Ovary (tissue), 3 donors: ENCODE data around the gene ATP6V1G2.

Experiments used
- CTCF ChIP-seq, 3 donors: fragments of 450-650 bp in 2 of 3; fragments of 200-600 bp in 1 of 3; IDR thresholded peaks; one replicate each; pipeline versions ENCODE4 v1.5.1 to v1.8.0; 2016 to 2022; ENCODE audit warnings: antibody characterized with exemption in 3 of 3, mild to moderate bottlenecking in 1 of 3
- EP300 ChIP-seq: sonication (generic); formaldehyde crosslinking; IDR thresholded peaks from one replicate; pipeline ENCODE4 v1.6.1; 2017; ENCODE audit warnings: antibody characterized with exemption
- POLR2A ChIP-seq: fragments of 450-650 bp; IDR thresholded peaks from one replicate; pipeline ENCODE4 v1.6.1; 2017; ENCODE audit warnings: antibody characterized with exemption, mild to moderate bottlenecking, moderate library complexity
- donor health status: DM: no; HTN: no; CAD: no.

GRCh38 chr6:31569861-31570536, 23.6 kb upstream of the ATP6V1G2 start:
- TF ChIP-seq CTCF (IDR thresholded peaks at IDR 0.05) (no peak), EP300 (no peak), POLR2A (no peak)
